H9 (cell line): ENCODE data around the gene UNK. TPM values are rescaled to one million over a fixed set of nuclear protein-coding genes. Genes with fewer than 3 reads are reported as not detected.

Source experiments
- DNase-seq: peaks from one replicate; pipeline ENCODE4 v3.0.0-alpha.2; 2017
- H2AFZ ChIP-seq: one replicate; pipeline ENCODE4 v1.6.1; 2013; ENCODE audit warnings: mild to moderate bottlenecking, low read length, control low read depth, moderate library complexity
- H2AK5ac ChIP-seq: 2 replicates; pipeline ENCODE4 v1.6.1; 2013; ENCODE audit warnings: low read length, control low read depth, mixed read lengths; ENCODE audit not compliant: insufficient read length
- H2BK120ac ChIP-seq: one replicate; pipeline ENCODE4 v1.6.1; 2013; ENCODE audit warnings: low read depth, mild to moderate bottlenecking, low read length, control low read depth, inconsistent platforms; ENCODE audit not compliant: poor library complexity, severe bottlenecking
- H2BK12ac ChIP-seq: 2 replicates; pipeline ENCODE4 v1.6.1; 2013; ENCODE audit warnings: low read length, control low read depth, mixed read lengths, low read depth; ENCODE audit not compliant: insufficient read length
- H2BK15ac ChIP-seq: 2 replicates; pipeline ENCODE4 v1.6.1; 2013; ENCODE audit warnings: low read depth, low read length, control low read depth
- H2BK20ac ChIP-seq: one replicate; pipeline ENCODE4 v1.6.1; 2013; ENCODE audit warnings: low read depth, mild to moderate bottlenecking, low read length, control low read depth, inconsistent platforms; ENCODE audit not compliant: poor library complexity, severe bottlenecking
- H2BK5ac ChIP-seq: 2 replicates; pipeline ENCODE4 v1.6.1; 2013; ENCODE audit warnings: low read length, control low read depth, mixed read lengths; ENCODE audit not compliant: insufficient read length
- H3K14ac ChIP-seq: 2 replicates; pipeline ENCODE4 v1.6.1; 2013; ENCODE audit warnings: low read length, control low read depth; ENCODE audit not compliant: insufficient read depth
- H3K18ac ChIP-seq: 2 replicates; pipeline ENCODE4 v1.6.1; 2013; ENCODE audit warnings: low read depth, mild to moderate bottlenecking, mixed read lengths, low read length, control low read depth; ENCODE audit not compliant: insufficient read length
- H3K23ac ChIP-seq: 2 replicates; pipeline ENCODE4 v1.6.1; 2013; ENCODE audit warnings: low read length, control low read depth, mixed read lengths, low read depth; ENCODE audit not compliant: insufficient read length
- H3K23me2 ChIP-seq: 2 replicates; pipeline ENCODE4 v1.6.1; 2013; ENCODE audit warnings: low read depth, mild to moderate bottlenecking, mixed read lengths, low read length, control low read depth; ENCODE audit not compliant: insufficient read length, poor library complexity, severe bottlenecking
- H3K27ac ChIP-seq: 2 replicates; pipeline ENCODE4 v1.5.1; 2013; ENCODE audit warnings: low read length, control low read depth, mixed read lengths, low read depth; ENCODE audit not compliant: insufficient read length
- H3K27me3 ChIP-seq: 2 replicates; pipeline ENCODE4 v1.6.1; 2013; ENCODE audit warnings: low read length, control low read depth, inconsistent platforms; ENCODE audit not compliant: insufficient read depth
- H3K4ac ChIP-seq: 2 replicates; pipeline ENCODE4 v1.6.1; 2013; ENCODE audit warnings: low read depth, mild to moderate bottlenecking, control low read depth, inconsistent platforms, low read length, moderate library complexity
- H3K4me1 ChIP-seq: 2 replicates; pipeline ENCODE4 v1.6.1; 2013; ENCODE audit warnings: low read length, control low read depth, inconsistent platforms; ENCODE audit not compliant: insufficient read depth
- H3K4me2 ChIP-seq: 2 replicates; pipeline ENCODE4 v1.6.1; 2013; ENCODE audit warnings: low read length, control low read depth, mixed read lengths; ENCODE audit not compliant: insufficient read length, insufficient read depth
- H3K56ac ChIP-seq: 2 replicates; pipeline ENCODE4 v1.6.1; 2013; ENCODE audit warnings: low read depth, mild to moderate bottlenecking, mixed read lengths, low read length, control low read depth; ENCODE audit not compliant: insufficient read length
- H3K79me1 ChIP-seq: 2 replicates; pipeline ENCODE4 v1.6.1; 2013; ENCODE audit warnings: low read depth, mild to moderate bottlenecking, moderate library complexity, low read length, control low read depth, inconsistent platforms; ENCODE audit not compliant: insufficient read depth, poor library complexity, severe bottlenecking
- H3K79me2 ChIP-seq: 2 replicates; pipeline ENCODE4 v1.6.1; 2013; ENCODE audit warnings: low read length, control low read depth, inconsistent platforms; ENCODE audit not compliant: insufficient read depth
- H3K9ac ChIP-seq: 2 replicates; pipeline ENCODE4 v1.6.1; 2013; ENCODE audit warnings: low read length, control low read depth, mixed read lengths; ENCODE audit not compliant: insufficient read length; ENCODE audit errors: extremely low read depth
- H3K9me3 ChIP-seq: one replicate; pipeline ENCODE4 v1.6.1; 2013; ENCODE audit warnings: low read depth, low read length, inconsistent platforms; ENCODE audit not compliant: control insufficient read depth
- H3T11ph ChIP-seq: one replicate; pipeline ENCODE4 v1.6.1; 2013; ENCODE audit warnings: mild to moderate bottlenecking, low read length, control low read depth, inconsistent platforms
- H4K20me1 ChIP-seq: one replicate; pipeline ENCODE4 v1.6.1; 2013; ENCODE audit not compliant: control insufficient read depth, insufficient read length, insufficient read depth
- H4K5ac ChIP-seq: 2 replicates; pipeline ENCODE4 v1.6.1; 2013; ENCODE audit warnings: low read depth, mild to moderate bottlenecking, mixed read lengths, low read length, control low read depth; ENCODE audit not compliant: insufficient read length
- H4K8ac ChIP-seq: replicated peaks from 2 replicates; pipeline ENCODE4 v1.6.1; 2013; ENCODE audit warnings: low read length, control low read depth, mixed read lengths, low read depth; ENCODE audit not compliant: insufficient read length
- H4K91ac ChIP-seq: 2 replicates; pipeline ENCODE4 v1.6.1; 2013; ENCODE audit warnings: low read depth, mild to moderate bottlenecking, moderate library complexity, mixed read lengths, low read length, control low read depth; ENCODE audit not compliant: insufficient read length
- H3K27ac Mint-ChIP-seq, 3 experiments: 2 replicates in 2 of 3; 3 replicates in 1 of 3; pipeline ENCODE4 v1.8.0; 2020 to 2021; ENCODE audit warnings: mixed read lengths in 3 of 3, mild to moderate bottlenecking in 1 of 3, moderate library complexity in 1 of 3
- H3K27me3 Mint-ChIP-seq: 2 replicates; pipeline ENCODE4 v1.8.0; 2021; ENCODE audit warnings: low read depth, mild to moderate bottlenecking, moderate library complexity, mixed read lengths
- H3K36me3 Mint-ChIP-seq, 3 experiments: 2 replicates in 2 of 3; 3 replicates in 1 of 3; pipeline ENCODE4 v1.8.0; 2020 to 2021; ENCODE audit warnings: low read depth in 3 of 3, mixed read lengths in 3 of 3; ENCODE audit not compliant: insufficient read depth in 1 of 3
- H3K4me1 Mint-ChIP-seq, 2 experiments: 2 replicates each; pipeline ENCODE4 v1.8.0; 2020; ENCODE audit warnings: mixed read lengths in 2 of 2
- H3K4me3 Mint-ChIP-seq, 2 experiments: 2 replicates in 1 of 2; 3 replicates in 1 of 2; pipeline ENCODE4 v1.8.0; 2020 to 2021; ENCODE audit warnings: mild to moderate bottlenecking in 2 of 2, mixed read lengths in 2 of 2, moderate library complexity in 1 of 2
- H3K9me3 Mint-ChIP-seq, 2 experiments: 2 replicates in 1 of 2; 3 replicates in 1 of 2; pipeline ENCODE4 v1.8.0; 2020; ENCODE audit warnings: mild to moderate bottlenecking in 2 of 2, mixed read lengths in 2 of 2, moderate library complexity in 1 of 2
- WGBS: extraction: QIAGEN DNeasy Blood & Tissue Kit; methylation state at CpG from one replicate; pipeline ENCODE4 v1.1.7; 2013; ENCODE audit warnings: missing lambda C conversion rate, low lambda C conversion rate, mixed read lengths; ENCODE audit not compliant: insufficient read length; ENCODE audit errors: extremely low coverage; 5-methylcytosine and 5-hydroxymethylcytosine counted together
- total RNA-seq: library from RNA; stranded (reverse); gene quantifications from 2 replicates; pipeline ENCODE4 v1.2.1, GENCODE V29; 2021
- TF ChIP-seq, protein P1 (sequence below): fragments of 200-600 bp; sonication (generic); conservative IDR thresholded peaks from 3 replicates; pipeline ENCODE4 v1.8.0; 2021; ENCODE audit warnings: antibody characterized with exemption, mild to moderate bottlenecking

The UNK gene
- total RNA-seq, 1 experiment from 2014 or later = 36.4 TPM

DNA sequence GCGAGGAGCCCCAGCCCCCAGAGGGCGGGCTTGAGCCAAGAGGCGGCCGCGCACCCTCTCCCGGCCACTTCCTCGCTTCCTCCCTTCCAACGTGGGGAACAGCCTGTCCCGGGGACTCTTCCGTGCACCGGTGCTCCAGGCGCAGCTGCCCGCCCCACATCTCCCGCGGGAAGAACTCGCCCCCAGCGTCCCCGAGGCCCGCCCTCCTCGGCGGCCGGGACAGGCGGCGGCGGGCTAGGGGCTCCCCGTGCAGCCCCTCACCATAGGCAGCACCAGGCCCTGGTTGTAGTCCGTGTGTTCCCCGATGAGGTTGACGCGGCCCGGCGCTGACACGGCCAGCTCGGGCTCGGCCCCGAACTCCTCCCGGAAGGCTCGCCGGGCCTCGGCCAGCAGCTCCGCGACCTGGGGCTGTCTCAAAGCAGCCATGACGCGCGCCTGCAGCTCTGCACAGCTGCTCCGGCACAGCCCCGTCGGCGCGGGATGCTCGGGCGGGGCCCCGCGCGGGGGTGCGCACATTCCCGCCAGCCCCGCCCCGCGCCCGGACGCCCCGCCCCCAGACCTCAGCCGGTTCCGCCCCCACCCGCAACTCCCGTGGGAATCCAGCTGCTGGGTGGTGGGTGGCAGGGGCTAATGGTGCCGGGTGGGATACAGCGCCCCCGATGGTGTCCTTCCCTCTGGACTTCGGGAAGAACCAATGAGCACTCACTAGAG is 19.7 kb upstream of the UNK start, which contains the start of gene GALK1:
TSS of gene GALK1 (minus strand) at position 482 of the 711 bp plus-strand sequence. CDS start at position 426, 56 bp downstream.
- Histone ChIP-seq H4K20me1 (no peaks in the 10 kb centered on the region), H2BK12ac (no peak within 1 kb of the TSS), H3T11ph (no peak within 1 kb of the TSS), H3K4me1 (no peaks in the 10 kb centered on the region), H2AFZ (no peak within 1 kb of the TSS), H4K8ac (no peak within 1 kb of the TSS), H2BK15ac (no peak within 1 kb of the TSS), H3K9ac (no peak within 1 kb of the TSS), H3K9me3 (no peaks in the 10 kb centered on the region), H2BK5ac (no peak within 1 kb of the TSS), H4K91ac (no peak within 1 kb of the TSS), H3K23ac (no peak within 1 kb of the TSS), H3K27ac (no peak within 1 kb of the TSS), H3K14ac (no peak within 1 kb of the TSS; the same call in none of the 2 replicates), H3K79me1 (no peaks in the 10 kb centered on the region), H4K5ac (no peak within 1 kb of the TSS), H3K4me2 (peak within 1 kb of the TSS; percentile 48), H3K4ac (no peak within 1 kb of the TSS), H3K23me2 (peaks cover 11% of the 10 kb centered on the region), H2BK20ac (no peak within 1 kb of the TSS), H3K56ac (no peak within 1 kb of the TSS), H3K27me3 (no peaks in the 10 kb centered on the region), H3K79me2 (no peaks in the 10 kb centered on the region), H3K18ac (no peak within 1 kb of the TSS), H2BK120ac (no peak within 1 kb of the TSS), H2AK5ac (no peak within 1 kb of the TSS)
- Mint-ChIP-seq H3K36me3 (peaks cover 0 to 6% (median 0%) of the 10 kb centered on the region in 3 experiments; a peak in 3 of 7 replicates), H3K27ac (peak within 1 kb of the TSS in 2 of 3 experiments; percentile 42 to 48; a peak in 4 of 7 replicates), H3K9me3 (no peaks in the 10 kb centered on the region), H3K4me1 (peaks cover 8 to 10% of the 10 kb centered on the region in 2 experiments), H3K4me3 (peak within 1 kb of the TSS; percentile 64 to 80), H3K27me3 (peaks cover 2% of the 10 kb centered on the region; the same call in 1 of the 2 replicates)
- DNase-seq = peak; percentile 86
- WGBS = no CpG with 5 or more reads among the region's 71 CpGs
- TF ChIP-seq, protein P1, sequence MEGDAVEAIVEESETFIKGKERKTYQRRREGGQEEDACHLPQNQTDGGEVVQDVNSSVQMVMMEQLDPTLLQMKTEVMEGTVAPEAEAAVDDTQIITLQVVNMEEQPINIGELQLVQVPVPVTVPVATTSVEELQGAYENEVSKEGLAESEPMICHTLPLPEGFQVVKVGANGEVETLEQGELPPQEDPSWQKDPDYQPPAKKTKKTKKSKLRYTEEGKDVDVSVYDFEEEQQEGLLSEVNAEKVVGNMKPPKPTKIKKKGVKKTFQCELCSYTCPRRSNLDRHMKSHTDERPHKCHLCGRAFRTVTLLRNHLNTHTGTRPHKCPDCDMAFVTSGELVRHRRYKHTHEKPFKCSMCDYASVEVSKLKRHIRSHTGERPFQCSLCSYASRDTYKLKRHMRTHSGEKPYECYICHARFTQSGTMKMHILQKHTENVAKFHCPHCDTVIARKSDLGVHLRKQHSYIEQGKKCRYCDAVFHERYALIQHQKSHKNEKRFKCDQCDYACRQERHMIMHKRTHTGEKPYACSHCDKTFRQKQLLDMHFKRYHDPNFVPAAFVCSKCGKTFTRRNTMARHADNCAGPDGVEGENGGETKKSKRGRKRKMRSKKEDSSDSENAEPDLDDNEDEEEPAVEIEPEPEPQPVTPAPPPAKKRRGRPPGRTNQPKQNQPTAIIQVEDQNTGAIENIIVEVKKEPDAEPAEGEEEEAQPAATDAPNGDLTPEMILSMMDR = peak; percentile 67; the same call in 2 of the 3 replicates
